ENCODE data around the gene PRMT5.
A peak's percentile ranks its signal among the peaks of the same experiment; 100 is the strongest.
"Not testable (repeated sequence)": the region's sequence is repeated elsewhere in the genome, so short reads cannot be mapped to it uniquely, and the experiment has no call there.

PRMT5 gene

DNA sequence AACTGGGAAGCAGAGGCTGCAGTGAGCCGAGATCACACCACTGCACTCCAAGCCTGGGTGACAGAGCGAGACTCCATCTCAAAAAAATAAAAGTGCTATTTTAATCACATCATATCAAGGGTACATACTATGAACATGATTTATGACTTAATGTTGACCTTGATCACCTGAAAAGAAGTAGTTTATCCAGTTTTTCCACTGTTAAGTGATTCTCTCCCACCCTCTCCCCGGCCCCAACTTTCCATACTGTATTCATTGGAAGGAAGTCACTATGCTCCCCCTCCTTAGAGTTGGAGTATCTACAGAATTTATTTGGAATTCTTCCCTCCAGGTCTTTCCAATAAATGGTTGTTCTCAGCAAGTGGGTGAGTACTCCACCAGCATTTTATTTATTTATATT, 3.0 kb upstream of the PRMT5 start:
- no peak for DNase-seq (ENCODE audit: low spot score)

DNA sequence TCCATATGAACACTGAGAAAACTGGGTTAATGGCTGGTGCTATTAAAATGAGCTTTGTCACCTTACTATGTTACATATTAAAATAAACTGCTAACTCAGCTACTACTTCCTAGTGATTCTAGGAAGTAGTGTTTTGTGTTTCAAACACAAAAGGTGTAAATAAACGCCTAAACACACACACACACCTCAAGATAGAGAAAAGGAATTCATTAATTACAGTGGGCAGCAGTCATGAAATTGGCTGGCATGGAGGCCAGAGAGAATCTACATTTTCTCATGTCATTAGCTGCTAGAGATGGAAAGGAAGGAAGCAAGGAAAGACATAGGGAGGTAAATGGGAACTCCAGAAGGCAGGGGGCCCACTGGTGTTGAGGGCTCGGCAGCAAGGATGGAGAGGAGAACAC, 787 bp upstream of the PRMT5 start:
- no peak for DNase-seq (ENCODE audit: low spot score)

DNA sequence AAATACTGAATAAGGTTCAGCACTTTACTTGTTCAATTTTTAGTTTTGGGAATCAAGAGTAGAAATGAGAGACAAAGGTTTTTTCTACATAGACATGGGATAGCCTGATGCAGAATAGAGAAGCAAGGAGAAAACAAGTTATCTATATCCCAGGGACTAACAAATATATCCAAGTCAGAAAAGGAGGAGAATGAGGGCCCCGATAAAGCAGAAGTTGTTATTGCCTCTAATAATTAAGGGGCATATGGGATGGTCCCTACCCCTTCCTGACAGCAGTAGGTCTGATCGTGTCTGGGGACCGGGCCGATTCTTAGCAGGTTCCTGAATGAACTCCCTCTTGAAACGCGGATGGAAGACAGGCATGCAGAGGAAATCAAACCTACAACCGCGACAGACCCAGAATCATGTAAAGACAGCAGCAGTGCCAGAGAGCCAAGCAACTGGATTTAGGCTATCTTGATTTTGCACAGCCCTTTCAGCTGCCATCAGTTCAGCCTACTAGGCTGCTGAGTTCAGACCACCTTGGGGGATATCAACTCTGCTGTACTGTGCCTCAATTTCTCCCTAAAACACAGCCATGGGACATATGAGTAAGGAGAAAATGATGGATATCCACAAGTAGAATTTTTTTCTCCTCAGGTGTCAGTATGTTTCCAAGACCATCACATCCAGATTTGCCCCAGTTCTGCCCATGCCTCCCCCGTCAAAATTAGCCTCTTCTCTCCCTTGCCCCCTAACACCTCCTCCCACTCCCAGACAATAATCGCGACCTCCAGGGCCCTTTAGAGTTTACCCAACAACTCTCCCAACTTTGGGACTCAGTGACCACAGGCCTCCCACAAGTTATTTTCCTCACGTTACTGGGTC, 706 bp downstream of the PRMT5 start:
- DNase-seq (ENCODE audit: low spot score): peak; percentile 48

DNA sequence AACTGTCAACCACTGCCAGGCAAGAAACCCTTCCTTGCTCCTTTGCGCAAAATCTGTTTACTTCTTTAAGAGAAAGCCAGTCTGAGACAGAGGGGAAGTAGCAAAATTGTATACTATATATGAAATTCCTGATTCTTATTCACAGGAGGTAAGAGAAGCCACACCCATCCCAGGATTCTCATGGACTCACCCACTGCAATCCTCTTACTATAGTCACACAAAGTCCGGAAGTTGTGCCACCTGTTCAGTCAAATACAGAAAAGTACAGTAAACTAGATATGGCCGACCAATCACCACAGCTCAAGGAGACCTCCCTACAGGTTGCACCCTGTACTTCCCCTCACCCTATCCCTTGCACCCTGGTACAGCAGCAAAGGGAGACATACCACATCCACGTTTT, 2.9 kb downstream of the PRMT5 start:
- peak; percentile 55 for DNase-seq (ENCODE audit: low spot score)

DNA sequence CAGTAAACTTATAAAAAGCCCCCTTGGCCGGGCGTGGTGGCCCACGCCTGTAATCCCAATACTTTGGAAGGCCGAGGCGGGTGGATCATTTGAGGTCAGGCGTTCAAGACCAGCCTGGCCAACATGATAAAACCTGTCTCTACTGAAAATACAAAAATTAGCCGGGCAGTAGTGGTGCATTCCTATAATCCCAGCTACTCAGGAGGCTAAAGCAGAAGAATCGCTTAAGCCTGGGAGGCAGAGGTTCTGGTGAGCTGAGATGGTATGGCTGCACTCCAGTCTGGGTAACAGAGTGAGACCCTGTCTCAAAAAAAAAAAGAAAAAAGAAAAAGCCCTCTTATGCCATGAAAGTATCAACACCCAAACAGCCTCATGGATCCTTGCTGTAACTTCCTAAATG, 3.7 kb downstream of the PRMT5 start:
- DNase-seq (ENCODE audit: low spot score): no peak

DNA sequence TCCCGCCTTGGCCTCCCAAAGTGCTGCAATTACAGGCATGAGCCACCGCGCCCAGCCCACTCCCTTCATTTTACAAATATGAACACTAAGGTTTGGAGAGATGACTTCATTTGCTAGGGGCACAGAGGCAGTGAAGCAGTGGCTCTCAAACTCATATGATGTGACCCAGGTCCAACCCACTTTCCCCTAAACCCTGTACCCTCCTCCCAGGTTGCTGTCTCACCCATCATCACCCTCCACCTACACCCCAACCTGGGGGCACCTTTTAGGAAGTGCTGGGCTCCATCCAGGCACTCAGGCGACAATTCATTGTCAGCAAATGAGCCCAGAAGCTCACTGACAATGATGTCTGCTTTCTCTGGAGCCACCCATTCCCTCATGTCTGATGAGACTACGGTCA, 5.4 kb downstream of the PRMT5 start:
- no peak for DNase-seq (ENCODE audit: low spot score)

DNA sequence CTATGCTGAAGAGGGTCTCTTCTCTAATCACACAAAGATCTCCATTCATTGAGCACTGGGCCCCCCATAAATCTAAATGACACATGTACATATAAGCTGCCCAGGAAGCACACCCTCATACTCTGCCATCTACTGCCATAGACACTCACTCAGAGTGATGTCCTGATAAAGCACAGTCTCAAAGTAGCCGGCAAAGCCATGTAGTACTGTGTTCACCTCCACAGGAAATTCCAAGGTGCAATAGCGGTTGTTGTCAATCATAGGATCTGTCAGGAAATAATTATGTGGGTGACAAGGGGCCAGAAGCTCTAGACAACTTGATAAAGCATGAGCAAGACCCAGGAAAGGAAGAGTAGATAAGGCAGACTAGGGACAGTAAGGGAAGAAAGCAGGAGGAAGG, 6.9 kb downstream of the PRMT5 start:
- no peak for DNase-seq (ENCODE audit: low spot score)

DNA sequence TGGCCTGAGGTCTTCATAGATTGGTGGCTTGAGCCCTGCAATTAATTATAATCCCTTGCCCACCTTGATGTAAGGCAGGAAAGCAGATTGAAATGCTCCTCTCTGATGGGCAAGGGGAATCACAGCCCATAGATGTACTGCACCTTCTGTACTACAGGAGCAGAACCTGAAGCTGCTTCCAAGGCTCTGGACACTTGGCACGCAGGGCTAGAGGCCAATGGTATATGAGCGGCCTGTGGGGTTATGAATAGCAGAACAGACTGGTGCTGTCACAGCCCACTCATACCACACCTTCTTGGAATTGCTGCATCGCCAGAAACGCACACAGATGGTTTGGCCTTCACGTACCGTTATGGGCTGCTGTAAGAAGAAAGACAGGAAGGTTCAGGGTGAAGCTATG, 8.5 kb downstream of the PRMT5 start:
- DNase-seq (ENCODE audit: low spot score): no peak

DNA sequence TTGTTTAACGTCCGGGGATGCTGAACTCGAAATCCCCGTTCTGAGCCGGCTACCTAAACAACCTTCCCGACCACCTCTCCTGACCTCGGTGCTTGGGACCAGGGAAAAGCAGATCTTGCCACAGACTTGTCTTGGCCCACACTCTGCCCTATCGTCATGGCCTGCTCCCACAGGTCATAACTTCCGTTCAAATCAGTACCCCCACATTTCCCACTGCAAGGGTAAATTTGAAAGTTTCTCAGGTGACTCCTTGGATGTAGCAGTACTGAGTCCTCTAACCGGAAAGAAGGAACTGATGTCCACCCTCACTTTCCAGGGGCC, 9.6 kb downstream of the PRMT5 start:
- no peak for DNase-seq (ENCODE audit: low spot score)

DNA sequence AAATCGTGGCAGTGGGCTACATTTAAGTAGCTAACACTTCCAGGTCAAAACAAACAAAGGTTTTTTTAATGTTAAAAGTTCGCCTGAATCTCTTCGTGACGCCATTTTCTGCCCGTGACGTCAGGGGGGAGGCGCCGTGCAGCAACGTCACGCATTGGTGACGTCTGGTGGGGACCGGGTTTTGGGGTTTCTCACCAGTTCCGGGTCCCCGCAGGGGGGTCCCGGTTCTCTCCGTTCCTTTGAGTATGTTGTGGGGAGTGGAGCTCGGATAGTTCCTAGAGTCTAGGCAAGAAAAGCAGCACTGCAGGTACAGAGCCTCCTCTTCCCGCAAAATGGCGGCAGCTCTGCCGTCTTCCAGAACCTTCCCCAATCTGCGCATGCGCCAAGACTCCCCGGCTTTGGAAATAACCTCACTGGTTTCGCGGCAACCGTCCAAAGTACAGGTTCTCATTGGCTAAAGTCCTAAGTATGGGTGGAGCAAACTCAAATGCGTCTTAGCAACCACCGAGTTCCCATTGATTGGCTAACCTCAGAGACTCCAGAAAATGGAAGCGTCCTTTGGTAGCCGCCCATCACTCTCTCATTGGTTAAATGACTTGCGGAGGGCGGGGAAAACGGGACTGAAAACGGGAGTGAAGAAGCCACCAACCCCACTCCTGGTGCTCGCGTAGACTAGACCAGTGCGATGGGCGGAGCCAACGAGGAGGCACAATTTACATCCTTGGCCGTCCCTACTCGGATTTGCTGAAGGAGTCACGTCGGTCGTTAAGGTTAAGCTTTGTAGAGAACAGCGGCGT, 10.2 kb downstream of the PRMT5 start, which contains the start of gene RBM23:
Gene RBM23 (minus strand): TSS at position 346 of the 797 bp plus-strand sequence.
- DNase-seq (ENCODE audit: low spot score): peak; percentile 100

DNA sequence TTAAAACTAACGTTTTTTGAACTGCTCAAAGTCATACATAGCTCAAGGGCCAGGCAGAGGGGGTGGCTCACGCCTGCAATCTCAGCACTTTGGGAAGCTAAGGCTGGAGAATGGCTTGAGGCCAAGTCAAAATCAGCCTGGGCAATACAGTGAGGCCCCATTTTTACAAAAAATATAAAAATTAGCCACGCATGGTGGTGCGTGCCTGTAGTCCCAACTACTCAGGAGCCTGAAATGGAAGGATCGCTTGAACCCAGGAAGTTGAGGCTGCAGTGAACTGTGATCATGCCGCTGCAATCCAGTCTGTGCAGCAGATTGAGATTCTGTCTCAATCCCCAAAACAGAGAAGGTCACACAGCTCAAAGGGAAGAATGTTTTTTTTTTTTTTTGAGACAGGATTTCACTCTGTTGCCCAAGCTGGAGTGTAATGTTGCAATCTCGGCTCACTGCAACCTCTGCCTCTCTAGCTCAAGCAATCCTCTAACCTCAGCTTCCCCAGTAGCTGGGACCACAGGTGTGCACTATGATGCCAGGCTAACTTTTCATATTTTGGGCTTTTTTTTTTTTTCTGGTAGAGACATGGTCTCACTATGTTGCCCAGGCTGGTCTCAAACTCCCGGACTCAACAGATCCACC, 13.2 kb downstream of the PRMT5 start:
- no peak for DNase-seq (ENCODE audit: low spot score)

DNA sequence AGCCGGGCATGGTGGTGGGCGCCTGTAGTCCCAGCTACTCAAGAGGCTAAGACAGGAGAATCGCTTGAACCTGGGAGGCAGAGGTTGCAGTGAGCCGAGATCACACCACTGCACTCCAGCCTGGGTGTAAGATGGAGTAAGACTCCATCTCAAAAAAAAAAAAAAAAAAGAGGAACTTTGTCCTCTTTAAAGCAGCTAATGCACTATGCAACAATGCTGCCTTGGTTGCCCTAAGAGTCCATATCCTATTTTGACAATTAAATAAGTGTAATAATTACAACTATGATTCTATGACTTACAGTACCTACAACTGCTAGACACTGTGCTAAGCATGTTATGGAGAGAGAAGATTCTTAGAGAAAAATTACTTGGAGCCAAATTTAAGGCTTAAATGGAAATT, 14.3 kb downstream of the PRMT5 start:
- not testable (repeated sequence) for DNase-seq (ENCODE audit: low spot score)

DNA sequence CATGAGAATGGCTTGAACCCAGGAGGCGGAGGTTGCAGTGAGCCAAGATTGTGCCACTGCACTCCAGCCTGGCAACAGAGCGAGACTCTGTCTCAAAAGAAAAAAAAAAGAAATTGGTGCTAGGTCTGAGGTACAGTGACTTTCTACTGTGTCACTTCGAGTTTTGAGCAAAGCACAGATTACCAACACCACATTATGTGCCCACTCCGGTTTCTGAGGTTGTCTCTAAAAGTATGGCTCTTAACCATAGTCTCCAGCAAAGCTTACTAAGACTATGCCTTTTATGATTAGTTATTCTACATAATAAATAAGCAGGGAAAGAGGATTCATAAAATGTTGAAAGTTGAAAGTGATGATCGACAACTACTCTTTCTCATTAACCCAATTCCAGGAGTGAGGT, 18.3 kb downstream of the PRMT5 start:
- no peak for DNase-seq (ENCODE audit: low spot score)

DNA sequence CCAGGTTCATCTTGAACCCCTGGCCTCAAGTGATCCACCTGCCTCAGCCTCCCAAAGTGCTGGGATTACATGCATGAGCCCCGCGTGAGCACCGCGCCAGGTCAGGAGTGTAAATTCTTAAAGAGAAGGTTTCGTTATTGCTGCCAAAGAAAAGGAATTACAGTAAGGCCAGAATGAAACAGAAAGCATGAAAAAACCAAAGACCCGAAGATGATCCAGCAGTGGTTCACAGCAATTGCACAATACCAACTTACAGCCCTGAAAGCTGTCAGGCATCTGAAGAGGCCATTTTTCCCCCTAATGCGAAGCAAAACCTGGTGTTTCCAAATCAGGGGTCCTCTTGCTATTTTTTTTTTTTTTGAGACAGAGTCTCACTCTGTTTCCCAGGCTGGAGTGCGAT, 20.6 kb downstream of the PRMT5 start:
- DNase-seq (ENCODE audit: low spot score): no peak

DNA sequence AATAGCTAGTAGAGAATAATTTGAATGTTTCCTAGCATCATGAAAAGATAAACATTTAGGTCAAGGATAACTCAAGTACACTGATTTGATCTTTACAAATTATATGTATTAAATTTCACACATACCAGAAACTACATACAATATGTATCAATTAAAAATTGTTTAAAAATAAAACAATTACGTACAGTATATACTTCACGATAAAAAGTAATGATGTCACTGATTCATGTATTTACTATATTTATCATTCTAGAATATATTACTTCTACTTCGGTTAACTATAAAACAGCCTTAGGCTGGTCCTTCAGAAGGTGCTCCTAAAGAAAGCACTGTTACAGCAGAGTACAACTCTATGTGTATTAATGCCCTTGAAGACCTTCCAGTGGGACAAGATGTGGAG, 21.7 kb downstream of the PRMT5 start:
- DNase-seq (ENCODE audit: low spot score): no peak

DNA sequence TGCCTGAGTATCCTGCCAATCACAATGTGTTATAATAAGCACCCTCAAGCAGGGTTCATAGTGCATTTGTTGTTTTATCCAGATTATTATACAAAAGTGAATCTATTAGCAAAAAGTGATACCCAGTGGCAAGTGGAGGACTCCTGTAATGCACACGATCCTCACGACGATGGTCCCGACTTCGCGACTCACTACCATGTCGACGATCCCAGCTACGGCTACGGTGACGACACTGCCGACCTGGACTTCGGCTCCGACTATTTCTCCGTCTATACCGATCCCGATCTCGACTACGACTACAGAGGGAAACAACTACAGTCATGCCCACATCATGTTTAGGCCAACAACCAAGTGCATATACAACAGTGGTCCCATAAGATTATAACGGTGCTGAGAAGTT, 23.1 kb downstream of the PRMT5 start:
- no peak for DNase-seq (ENCODE audit: low spot score)

DNA sequence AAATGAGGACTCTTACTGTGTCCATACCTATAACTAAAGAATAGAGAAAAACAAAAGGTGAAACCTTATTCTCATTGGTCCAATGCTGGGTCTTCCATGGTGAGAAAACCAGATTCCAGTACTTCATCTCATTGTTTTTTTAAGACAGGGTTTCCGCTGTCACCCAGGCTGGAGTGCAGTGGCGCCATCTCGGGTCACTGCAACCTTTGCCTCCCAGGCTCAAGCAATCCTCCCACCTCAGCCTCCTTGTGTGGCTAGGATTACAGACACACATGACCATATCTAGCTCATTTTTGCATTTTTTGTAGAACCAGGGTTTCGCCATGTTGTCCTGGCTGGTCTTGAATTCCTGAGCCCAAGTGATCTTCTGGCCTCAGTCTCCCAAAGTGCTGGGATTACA, 23.5 kb downstream of the PRMT5 start:
- DNase-seq (ENCODE audit: low spot score): no peak

DNA sequence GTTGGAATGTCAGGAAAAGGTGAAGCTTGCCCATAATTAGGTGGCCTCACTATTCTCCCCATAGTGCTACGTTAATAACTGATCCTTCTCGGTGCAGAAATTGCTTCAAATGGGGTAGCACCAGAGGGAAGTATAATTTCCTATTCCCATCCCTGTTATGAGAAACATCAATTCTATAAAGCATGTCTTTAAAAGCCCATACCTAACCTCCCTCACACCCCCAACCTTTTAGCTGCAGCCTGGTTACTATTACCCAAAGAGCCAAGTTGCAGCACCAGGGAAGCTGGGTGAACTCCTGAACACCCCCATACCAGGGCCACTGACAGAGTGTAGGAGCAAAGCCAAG, 25.5 kb downstream of the PRMT5 start:
- DNase-seq (ENCODE audit: low spot score): no peak

DNA sequence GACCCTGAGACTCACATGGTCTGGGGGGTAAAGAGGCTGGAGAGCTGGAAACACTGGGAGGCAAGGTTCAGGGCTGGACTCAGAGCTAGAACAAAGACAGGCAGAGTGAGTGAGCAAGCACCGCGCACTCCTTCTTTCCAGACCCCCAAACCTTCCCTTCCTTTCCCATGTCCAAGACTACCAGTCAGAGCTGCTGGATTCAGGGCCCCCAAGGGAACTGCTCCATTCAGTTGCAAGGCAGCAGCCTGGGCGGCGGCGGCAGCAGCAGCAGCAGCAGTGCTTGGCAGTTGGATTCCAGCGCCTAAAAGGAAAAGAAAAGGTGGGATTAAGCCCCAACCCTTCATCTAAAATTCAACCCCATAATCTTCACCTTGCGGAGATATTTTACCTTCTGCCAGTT, 27.4 kb downstream of the PRMT5 start:
- no peak for DNase-seq (ENCODE audit: low spot score)

DNA sequence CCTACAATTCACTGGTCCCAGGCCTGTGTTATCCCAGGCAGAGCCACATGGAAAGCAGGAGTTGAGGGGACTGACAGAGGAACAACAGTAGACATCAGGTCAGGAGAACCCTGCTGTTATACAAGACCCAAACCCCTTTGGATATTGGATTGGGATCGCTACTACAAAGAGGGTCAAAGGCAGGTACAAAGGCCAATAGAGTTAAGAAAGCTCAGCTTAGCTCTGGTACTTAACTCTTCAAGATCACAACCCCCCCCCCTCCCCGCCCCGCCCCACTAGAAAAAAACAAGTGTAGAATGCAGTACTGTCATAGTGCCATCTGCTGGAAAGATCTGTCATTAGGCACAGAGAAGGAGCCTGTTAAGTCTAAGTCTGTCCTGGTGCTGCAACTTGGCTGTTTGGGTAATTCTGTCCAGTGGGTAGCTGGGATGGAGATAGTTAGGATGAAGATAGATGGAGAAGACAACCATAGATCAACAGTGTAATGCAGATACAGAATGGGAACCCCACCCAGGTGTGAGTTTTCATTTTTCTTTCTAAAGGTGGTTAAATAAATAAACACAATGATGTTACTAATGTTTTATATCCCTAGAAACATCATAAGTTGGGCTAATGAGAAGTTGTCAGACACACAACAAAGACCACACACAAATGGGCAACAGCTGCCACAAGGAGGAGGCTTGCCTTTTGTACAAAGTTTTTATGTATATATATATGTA, 28.9 kb downstream of the PRMT5 start:
- DNase-seq (ENCODE audit: low spot score): peak; percentile 81

DNA sequence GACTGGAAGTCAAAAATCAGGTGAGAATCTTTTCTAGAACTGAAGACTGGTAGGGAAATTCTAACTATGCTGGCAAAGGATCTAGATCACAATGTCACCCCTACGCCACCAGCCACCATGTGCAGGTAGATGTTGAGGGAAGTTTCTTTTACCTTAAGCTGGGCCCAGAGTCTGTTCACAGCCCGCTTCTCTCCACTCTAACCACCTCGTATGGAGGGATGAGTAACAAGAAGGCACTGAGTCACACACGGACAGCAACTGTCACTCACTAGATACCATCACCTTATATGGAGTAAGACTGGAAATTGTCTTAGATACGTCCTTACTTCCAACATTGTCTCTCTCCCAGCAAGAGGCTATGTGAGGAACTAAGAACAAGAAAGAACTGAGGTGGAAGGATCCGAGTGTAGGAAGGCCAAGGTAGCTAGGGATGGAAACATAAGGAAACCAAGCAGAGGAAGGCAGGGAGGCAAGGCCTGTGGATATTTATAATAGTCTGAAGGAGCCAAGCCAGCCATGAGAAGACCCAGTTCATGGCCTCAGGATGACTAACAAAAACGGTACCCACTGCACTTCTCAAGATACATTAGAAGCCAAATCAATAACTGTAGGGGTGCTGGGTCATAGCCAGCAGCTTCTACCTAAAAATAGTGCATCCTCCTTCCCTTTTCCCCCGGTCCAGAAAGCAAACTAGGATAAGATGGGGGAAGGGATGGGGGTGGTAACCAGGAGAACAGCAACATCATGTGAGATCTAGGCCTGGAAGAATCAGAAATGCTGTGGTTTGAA, 30.7 kb downstream of the PRMT5 start:
- peak; percentile 81 for DNase-seq (ENCODE audit: low spot score)

DNA sequence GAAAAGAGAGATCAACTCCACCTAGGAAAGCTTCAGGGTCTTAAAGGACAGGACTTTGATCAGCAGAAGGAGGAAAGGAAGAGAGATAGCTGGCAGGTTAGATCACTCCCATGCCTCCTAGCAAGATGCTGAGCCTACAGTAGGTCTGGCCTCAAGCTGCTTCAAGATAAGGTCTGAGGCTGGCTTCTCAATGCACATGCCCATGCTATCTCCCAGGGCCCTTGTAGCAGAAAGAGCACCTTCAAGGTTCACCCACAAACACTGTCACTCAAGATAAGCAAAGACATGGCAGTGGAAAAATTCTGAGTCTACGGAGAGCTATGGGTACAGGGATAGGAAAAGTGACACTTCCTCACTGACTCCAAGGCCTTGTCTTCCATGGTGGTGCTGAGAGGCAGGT, 31.8 kb downstream of the PRMT5 start:
- no peak for DNase-seq (ENCODE audit: low spot score)
